Measurements from ENCODE around the gene ACER1.
"Not testable (repeated sequence)": the region's sequence is repeated elsewhere in the genome, so short reads cannot be mapped to it uniquely, and the experiment has no call there.

ACER1 gene, protein sequence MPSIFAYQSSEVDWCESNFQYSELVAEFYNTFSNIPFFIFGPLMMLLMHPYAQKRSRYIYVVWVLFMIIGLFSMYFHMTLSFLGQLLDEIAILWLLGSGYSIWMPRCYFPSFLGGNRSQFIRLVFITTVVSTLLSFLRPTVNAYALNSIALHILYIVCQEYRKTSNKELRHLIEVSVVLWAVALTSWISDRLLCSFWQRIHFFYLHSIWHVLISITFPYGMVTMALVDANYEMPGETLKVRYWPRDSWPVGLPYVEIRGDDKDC

DNA sequence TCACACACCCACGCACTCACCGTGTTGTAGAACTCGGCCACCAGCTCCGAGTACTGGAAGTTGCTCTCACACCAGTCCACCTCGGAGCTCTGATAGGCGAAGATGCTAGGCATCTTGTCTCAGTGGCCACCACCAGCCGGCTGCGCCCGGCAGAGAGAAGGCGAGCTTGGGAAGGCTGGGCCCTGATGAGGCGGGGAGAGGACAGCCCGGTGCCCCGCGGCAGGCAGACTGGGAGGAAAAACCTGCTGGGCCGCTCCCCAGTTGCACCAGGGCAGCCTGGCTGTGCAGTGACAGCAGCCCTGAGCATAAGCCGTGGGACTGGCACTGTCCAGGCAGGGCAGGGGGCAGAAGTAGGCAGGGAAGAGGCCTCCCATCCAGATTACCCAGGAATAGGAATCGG, at the start of gene ACER1:
Gene ACER1 (minus strand): TSS at position 174 of the 400 bp plus-strand sequence. CDS start 61 bp downstream, at position 113.
- no peak for DNase-seq

DNA sequence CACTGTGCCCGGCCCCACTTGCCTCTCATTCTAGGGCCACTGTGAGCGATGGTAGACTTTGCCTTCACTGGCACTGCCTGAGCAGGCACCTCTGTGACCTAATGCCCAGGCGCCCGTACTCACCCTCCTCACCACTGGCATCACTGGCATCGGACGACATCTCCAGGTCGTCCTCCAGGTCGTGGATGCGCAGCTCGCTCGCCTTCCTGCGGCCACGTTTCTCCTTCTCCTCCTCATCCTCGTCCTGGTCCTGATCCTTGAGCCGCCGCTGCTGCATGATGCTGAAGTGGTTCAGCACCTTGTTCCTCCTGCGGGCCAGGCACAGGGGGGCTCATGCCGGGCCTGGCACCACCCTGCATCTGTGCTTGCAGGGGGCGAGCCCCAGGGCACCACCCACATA, 49.8 kb upstream of the ACER1 start:
- no peak for DNase-seq

DNA sequence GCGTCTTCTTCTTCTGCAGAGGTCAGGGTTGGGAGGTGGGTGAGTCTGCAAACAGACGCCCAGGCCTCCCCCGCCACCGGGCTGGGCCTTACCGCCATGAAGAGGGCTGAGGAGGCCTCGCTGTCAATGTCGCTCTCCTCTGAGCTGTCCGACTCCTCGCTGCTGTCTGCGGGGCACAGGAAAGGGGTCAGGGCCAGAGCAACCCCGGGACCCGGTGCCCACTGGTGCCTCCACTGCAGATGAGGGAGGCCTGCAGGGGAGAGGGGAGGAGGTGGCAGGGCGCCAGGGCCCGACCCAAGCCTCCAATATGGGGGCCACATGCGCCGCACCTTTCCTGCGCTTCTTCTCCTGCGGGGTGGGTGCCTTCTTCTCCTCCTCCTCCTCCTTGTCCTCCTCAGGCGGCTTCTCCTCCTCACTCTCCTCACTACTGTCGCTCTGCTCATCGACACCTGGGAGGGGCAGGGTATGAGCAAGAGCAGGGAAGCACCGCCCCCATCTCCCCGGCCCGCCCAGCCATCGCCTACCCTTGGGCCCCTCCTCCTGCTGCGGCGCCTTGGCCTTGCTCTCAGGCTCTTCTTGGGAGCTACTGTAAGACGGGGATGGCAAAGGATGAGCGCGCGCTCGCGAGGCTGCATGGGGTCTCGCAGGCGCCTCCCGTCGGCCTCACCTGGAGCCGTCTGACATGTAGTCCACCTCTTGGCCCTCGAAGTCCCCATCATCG, 47.8 kb upstream of the ACER1 start:
- DNase-seq = no peak

DNA sequence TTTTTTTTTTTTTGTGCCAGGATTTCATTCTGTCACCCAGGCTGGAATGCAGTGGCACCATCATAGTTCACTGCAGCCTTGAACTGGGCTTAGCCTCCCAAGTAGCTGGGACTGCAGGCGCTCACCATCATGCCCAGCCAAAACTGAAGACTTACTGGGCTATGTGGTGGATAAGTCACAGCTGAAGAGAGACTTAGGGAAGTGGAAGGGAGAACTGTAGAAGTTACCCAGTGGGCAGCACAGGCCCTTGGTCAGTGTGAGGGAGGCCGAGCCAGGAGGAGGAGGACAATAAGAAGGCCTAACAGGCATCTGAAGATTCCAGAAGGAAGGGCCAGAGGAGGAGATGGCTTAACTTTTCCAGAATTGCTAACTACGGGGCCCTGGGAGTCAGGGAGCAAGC, 46.3 kb upstream of the ACER1 start:
- no peak for DNase-seq

DNA sequence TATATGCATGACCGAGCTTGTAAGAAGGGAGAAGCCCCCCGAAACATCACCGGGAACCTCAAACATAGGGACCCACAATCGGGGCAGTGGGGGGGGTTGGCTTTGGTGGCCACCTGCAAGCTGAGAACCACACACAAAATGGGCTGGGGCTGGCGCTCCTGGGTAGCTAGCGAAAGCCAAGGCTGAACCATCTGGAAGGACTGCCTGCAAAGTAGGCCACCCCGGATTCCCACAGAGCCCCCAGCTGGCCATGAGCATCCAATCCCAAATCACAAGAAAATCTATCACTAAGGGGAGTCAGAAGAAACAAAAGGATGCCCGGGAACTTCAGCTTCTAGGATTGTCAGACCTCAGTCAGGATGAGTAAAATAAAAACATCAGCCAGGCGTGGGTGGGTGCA, 45.1 kb upstream of the ACER1 start:
- no peak for DNase-seq

DNA sequence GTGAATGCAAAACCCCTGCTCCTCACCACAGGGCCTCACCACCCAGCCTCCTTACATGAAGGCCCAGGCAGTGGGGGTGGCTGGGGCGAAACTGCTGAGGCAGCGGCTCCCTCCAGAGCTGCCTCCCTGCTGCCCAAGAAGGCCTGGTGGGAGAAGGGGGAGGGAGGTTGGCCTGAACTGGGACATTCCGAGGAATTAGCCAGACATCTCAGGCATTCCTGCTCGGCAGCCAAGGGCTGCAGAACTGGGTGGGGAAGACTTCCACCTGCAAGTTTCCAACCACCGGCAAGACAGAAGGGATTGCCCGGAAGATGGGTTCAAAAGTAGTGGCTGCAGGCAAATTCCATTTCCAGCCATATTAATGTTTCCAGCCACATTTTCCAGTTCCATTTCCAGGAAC, 44.6 kb upstream of the ACER1 start:
- DNase-seq = no peak

DNA sequence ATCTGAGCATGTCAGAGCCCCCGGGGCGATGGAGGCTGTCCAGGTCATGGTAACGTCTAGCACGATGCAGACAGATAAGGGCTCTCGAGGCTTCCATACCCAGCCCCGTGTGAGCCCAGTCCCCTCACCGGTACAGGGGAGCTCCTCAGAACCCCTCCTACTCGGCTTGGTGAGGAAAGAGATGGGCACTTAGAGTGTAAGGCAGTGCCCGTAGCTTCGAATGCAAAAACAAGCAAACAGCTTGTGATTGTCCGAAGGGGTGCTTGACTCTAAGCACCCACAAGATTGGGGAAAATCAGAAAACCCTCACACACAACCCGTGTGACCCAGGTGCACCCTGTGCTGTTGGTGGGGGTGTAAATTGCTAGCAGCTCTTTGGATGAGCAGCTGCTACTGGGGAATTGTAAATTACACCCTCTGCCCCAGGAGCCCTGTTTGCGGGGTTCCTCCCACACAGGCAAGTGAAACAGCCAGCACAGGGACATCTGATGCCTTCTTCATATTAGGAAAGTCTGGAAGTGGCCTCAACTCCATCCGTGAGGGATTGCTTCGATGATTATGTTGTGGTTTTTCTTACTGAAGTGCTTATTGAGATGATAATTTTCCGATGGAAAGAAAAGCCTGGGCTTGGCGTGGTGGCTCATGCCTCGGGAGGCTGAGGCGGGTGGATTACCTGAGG, 43.2 kb upstream of the ACER1 start:
- no peak for DNase-seq

DNA sequence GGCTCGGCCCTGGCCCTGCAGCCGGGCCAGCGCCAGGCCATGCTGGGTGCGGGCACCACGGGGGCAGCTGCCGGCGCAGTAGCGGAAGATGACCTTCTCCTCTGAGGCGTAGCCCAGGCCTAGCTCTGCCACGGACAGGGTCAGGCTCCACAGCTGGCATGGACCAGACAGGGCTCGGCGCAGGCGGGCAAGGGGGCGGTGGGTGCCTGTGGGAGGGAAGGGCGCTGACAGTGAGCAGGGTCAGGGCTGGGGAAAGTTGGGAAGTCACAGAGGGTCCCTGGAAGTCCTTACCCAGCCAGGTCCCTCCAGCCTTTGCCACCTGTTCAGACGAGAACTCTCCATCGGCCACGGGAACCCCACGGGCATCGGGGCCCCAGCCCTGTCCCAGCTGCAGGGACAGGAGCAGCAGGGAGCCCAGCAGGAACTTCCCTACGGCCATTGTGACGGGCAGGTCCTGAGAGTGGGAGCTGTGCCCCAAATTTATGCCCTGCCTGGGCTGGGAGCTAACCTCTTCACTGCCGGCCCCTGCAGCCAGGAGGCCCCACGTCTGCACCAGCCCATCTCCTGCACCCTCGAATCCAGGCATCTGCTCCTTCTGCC, 42.1 kb upstream of the ACER1 start, which contains the start of gene PSPN:
Gene PSPN (minus strand): TSS at position 523 of the 600 bp plus-strand sequence. CDS start 84 bp downstream, at position 439.
- DNase-seq = no peak

DNA sequence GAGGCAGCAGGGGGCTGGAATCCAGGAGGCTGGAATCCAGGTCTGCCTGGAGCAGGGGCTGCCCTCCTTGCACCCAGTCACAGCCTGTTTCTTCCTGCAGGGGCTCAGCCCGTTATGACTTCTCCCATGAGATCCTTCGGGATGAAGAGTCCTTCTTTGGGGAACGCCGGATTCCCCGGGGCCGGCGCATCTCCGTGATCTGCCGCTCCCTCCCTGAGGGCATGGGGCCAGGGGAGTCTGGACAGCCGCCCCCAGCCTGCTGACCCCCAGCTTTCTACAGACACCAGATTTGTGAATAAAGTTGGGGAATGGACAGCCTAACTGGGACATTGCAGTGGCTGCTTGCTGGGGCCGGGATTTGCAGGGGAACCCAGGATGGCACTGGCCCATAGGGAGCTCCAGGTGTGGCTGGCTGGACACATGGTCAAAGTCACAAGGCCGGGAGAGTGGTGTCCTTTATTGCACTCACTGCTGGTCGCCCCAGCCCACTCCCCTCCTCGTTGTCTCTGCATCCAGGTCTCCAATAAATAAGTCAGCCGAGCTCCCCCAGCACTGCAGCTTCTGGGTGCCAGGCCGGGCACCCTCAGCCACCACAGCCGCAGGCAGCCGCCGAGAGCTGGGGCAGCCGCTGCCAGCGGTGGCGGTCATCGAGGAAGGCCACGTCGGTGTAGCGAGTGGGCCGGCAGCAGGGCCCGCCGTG, 41.4 kb upstream of the ACER1 start:
- no peak for DNase-seq

DNA sequence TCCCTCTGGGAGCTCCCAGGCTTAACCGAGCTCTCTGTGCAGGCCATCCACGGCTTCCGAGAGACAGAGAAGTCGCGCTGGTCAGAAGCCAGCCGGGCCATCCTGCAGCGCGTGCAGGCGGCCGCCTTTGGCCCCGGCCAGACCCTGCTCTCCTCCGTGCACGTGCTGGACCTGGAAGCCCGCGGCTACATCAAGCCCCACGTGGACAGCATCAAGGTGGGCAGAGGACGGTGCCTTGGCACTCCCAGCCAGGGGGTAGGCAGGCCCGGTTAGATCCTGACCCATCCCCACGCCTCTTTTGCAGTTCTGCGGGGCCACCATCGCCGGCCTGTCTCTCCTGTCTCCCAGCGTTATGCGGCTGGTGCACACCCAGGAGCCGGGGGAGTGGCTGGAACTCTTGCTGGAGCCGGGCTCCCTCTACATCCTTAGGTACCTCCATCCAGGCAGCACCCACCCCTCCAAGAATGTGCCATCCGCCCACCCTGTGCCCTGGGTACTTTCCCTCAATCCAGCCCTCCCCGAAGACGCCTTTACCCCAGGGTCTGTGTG, 40.8 kb upstream of the ACER1 start:
- DNase-seq = no peak

DNA sequence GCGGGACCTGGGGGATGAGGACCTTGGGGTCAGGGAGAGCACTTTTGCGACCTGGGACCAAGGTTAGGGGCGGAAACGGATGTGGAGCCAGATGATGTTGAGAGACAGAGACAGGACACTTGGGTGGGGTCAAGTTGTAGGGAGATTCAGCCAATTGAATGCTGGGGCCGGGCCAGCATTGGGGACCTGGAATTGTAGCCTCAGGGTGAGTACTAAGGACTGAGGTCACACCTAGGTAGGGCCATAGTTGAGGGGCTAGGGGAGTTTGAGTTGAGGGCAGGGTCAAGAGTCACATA, 40.3 kb upstream of the ACER1 start:
- no peak for DNase-seq

DNA sequence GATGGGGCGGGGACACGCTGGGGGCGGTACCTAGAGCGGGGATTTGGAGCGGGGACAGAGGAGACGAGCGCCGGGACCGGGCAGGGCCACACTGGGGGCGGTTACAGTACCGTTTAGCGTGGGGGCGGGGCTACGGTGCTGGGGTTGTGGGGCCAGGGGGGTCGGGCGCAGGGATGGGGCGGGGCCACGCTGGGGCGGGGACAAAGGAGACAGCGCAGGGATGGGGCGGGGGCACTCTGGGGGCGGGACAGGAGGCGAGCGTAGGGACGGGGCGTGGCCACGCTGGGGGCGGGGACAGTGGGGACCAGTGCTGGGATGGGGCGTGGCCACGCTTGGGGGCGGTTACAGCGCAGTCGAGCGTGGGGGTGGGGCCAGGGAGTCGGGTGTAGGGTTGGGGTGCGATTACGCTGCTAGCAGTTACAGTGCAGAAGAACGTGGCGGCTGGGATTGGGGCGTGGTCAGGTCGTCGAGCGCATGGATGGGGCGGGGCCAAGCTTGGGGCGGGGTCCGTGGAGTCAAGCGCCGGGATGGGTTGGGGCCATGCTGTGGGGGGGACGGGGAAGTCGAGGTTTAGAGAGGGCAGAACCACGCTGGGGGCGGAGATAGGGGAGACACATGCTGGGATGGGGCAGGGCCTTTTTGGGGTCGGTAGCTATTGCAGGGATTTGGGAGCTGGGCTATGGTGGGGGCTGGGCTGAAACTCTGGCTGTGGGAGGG, 39.8 kb upstream of the ACER1 start:
- DNase-seq = peak; percentile 96 to 99

DNA sequence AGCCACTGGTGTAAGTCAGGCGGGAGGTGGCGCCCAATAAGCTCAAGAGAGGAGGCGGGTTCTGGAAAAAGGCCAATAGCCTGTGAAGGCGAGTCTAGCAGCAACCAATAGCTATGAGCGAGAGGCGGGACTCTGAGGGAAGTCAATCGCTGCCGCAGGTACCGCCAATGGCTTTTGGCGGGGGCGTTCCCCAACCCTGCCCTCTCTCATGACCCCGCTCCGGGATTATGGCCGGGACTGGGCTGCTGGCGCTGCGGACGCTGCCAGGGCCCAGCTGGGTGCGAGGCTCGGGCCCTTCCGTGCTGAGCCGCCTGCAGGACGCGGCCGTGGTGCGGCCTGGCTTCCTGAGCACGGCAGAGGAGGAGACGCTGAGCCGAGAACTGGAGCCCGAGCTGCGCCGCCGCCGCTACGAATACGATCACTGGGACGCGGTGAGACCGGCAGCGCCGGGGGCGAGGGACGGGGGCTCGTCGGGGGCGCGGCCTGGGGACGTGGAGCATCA, 39.2 kb upstream of the ACER1 start, which contains the start of gene ALKBH7:
Gene ALKBH7 (plus strand): TSS at position 201 of the 502 bp plus-strand sequence. CDS start 27 bp downstream, at position 228.
- DNase-seq = peak; percentile 96 to 99

DNA sequence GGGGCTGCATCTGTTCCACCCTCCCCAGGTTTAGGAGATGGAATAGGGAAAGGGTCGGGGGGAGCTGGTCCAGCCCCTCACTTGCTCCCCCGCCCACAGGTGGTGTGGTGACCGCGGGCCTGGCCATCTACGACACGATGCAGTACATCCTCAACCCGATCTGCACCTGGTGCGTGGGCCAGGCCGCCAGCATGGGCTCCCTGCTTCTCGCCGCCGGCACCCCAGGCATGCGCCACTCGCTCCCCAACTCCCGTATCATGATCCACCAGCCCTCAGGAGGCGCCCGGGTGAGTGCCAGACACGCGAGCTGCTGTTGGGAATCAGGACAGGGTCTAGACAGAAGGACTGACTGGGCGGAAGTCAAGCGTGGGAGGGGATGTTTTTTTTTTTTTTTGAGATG, 30.9 kb upstream of the ACER1 start:
- no peak for DNase-seq

DNA sequence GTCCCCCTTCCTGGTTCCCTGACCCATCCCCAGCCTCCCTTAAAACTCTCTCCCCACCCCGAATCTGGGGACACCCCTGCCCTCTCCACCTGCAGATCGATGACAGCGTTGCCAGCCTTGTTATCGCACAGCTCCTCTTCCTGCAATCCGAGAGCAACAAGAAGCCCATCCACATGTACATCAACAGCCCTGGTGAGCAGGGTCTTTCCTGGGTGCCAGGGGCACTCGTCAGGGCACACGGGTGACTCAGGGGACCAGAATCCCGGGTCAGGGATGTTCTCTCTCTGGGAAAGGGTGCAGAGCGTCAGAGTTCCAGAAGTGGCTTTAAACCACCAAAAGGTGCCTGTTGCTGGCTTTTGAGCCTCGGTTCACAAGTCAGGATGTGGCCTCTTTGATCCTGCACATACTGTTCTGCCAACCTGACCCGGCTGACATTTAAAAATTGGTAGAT, 29.0 kb upstream of the ACER1 start:
- DNase-seq = no peak

DNA sequence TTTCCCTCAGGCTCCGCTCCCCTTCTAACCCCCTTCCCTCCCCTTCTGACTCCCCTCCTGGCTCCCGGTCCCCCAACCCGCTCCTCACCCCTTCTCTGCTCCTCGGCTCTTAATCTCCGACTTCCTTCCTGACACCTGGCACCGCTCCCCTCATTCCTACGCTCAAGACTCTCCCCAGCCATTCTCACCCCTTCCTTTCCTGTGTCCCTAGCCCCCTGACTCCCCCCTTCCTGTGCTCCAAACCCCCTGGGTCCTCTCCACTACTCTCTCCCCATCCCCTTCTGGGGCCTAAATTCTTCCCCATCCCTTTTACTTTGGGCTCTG, 28.6 kb upstream of the ACER1 start:
- DNase-seq = no peak

DNA sequence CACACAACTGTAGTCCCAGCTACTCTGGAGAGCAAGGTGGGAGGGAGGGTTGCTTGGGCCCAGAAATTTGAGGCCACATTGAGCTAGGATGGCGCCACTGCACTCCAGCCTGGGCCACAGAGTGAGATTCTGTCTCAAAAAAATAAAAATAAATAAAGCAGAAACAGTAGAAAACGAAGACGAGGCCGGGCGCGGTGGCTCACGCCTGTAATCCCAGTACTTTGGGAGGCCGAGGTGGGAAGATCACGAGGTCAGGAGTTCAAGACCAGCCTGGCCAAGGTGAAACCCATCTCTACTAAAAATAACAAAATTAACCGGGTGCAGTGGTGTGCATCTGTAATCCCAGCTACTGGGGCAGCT, 27.4 kb upstream of the ACER1 start:
- not testable (repeated sequence) for DNase-seq

DNA sequence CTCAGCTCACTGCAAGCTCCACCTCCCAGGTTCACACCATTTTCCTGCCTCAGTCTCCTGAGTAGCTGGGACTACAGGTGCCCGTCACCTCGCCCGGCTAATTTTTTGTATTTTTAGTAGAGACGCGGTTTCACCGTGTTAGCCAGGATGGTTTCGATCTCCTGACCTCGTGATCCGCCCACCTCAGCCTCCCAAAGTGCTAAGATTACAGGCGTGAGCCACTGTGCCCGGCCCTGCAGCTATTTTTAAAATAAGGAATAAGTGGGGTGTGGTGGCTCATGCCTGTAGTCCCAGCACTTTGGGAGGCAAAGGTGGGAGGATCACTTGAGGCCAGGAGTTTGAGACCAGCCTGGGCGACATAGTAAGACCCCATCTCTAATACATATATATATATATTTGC, 27.0 kb upstream of the ACER1 start:
- not testable (repeated sequence) for DNase-seq

DNA sequence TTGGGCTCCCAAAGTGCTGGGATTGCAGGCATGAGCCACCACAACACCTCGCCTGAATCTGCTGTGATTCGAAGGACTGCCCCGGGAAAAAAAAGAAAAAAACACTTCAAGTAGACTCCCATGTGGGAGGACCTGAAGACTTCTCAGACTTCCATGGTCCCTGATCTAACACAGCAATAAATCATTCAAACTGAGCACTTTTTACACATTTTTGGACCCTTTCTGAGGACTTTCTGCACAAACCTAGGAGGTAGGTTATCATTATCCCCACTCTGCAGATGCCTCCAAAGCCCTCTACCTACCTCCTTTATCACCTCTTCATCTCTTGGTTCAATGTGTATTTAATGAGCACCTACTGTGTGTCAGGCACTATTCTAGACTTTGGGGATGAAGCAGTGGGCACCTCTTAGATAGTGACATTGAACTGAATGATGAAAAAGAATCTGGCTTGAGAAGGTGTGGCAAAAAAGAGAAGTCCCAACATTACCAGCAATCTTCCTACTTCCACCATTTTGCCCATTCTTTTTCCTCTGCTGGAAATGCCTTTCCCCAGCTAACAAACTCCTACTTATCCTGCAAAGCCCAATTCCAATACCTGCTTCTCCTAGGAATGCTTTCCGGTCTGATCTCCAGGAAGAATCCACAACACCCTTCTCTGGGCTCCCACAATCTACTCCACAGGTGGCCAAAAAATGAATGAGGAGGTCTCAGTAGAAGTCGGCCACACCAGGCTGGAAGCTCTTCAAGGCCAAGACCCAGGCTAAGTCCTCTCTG, 26.3 kb upstream of the ACER1 start:
- DNase-seq = no peak

DNA sequence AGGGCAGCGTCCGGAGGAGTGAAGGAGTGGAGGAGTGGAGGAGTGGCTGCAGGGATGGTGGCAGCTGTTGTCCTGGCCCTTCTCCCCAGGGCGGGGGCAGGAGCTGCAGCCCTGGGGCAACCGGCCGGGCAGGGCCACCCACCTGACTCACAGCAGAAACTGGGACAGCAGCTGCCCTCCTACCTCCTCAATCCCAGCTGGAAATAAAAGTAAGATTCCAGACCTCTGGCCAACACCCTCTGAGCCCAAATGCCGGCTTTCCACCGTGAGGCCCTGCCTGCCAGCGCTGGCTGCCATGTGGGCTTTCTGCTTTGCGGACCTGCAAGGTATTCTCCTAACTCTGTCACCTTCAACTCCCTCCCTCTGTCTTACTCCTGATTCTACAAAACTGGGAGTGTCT, 24.6 kb upstream of the ACER1 start:
- no peak for DNase-seq

DNA sequence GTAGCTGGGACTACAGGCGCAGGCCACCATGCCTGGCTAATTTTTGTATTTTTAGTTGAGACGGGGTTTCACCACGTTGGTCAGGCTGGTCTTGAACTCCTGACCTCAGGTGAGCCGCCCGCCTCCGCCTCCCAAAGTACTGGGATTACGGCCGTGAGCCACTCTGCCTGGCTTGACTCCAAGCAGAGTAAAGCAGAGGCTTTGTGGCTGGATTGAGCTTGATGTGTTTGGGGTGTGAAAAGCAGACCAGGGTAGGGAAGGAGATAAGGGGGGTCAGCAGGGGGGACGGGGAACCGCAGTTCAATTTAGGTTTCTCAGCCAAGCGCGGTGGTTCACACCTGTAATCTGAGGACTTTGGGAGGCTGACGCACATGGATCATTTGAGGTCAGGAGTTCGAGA, 23.8 kb upstream of the ACER1 start:
- no peak for DNase-seq

Data from bone marrow (tissue), 2 donors.